ENCODE results near the gene STAT2. TPM values are rescaled to one million over a fixed set of nuclear protein-coding genes. Genes with fewer than 3 reads are reported as not detected.

Gene STAT2
- total and polyA plus RNA-seq, 2 of the 13 experiments (the other 11 are each of a cell fraction or from before 2014, with no cell fraction given) = 43.5 to 84.6 TPM

DNA sequence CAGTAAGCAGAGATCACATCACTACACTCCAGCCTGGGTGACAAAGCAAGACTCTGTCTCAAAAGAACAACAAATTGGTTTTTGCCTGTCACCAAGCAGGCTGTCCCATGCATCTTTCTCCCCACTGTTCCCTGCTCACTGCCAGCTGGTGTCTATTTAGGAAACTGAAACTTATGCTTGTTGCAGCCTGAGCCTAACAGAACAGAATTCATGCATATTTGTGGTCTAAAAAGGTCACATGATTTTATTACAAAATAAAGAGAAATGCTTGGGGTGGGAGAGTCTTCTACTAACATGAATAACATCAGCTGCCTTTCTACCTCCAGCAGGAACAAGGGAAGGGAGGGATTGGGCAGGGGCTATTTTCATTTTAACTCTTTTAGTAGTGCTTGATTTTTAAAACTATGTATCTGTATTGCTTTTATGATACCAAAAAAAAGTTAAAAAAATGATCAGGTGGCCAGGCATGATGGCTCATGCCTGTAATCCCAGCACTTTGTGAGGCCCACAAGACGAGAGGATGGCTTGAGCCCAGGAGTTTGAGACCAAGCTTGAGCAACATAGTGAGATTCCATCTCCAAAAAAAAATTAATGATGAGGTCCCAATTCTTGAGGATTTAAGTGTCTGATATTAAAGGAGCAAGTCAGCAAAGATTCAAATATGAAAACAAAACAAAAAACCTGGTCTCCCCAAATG is 923 bp downstream of the STAT2 start (continued):
- TF ChIP-seq, protein P1, sequence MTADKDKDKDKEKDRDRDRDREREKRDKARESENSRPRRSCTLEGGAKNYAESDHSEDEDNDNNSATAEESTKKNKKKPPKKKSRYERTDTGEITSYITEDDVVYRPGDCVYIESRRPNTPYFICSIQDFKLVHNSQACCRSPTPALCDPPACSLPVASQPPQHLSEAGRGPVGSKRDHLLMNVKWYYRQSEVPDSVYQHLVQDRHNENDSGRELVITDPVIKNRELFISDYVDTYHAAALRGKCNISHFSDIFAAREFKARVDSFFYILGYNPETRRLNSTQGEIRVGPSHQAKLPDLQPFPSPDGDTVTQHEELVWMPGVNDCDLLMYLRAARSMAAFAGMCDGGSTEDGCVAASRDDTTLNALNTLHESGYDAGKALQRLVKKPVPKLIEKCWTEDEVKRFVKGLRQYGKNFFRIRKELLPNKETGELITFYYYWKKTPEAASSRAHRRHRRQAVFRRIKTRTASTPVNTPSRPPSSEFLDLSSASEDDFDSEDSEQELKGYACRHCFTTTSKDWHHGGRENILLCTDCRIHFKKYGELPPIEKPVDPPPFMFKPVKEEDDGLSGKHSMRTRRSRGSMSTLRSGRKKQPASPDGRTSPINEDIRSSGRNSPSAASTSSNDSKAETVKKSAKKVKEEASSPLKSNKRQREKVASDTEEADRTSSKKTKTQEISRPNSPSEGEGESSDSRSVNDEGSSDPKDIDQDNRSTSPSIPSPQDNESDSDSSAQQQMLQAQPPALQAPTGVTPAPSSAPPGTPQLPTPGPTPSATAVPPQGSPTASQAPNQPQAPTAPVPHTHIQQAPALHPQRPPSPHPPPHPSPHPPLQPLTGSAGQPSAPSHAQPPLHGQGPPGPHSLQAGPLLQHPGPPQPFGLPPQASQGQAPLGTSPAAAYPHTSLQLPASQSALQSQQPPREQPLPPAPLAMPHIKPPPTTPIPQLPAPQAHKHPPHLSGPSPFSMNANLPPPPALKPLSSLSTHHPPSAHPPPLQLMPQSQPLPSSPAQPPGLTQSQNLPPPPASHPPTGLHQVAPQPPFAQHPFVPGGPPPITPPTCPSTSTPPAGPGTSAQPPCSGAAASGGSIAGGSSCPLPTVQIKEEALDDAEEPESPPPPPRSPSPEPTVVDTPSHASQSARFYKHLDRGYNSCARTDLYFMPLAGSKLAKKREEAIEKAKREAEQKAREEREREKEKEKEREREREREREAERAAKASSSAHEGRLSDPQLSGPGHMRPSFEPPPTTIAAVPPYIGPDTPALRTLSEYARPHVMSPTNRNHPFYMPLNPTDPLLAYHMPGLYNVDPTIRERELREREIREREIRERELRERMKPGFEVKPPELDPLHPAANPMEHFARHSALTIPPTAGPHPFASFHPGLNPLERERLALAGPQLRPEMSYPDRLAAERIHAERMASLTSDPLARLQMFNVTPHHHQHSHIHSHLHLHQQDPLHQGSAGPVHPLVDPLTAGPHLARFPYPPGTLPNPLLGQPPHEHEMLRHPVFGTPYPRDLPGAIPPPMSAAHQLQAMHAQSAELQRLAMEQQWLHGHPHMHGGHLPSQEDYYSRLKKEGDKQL (CRISPR knock-in tag; IDR thresholded peaks at IDR 0.05; ENCODE audit: low read depth) = no peak
- TF ChIP-seq, protein P2, sequence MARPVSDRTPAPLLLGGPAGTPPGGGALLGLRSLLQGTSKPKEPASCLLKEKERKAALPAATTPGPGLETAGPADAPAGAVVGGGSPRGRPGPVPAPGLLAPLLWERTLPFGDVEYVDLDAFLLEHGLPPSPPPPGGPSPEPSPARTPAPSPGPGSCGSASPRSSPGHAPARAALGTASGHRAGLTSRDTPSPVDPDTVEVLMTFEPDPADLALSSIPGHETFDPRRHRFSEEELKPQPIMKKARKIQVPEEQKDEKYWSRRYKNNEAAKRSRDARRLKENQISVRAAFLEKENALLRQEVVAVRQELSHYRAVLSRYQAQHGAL (CRISPR knock-in tag; IDR thresholded peaks at IDR 0.05; ENCODE audit: not compliant biosample characterization) = no peak
- TF ChIP-seq FOXC1 (CRISPR knock-in tag; IDR thresholded peaks at IDR 0.05; ENCODE audit: borderline replicate concordance) = no peak

DNA sequence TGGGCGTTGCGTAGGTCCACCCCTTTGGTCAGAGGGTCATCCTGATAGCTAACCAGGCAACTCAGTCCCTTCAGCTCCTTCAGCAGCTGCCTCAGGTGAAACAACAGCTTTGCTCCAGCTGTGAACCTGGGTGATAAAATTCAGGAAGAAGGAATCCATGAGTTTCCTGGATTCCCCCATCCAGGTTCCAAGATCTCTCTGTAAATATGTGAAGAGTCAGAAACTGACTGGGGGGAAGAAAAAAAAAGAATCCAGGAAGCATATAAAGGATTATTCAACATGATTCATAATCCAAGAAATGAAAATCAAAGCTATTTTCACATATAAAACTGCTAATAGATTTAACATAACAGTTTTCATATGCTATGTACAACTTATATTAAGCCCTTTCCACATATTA is 8.6 kb downstream of the STAT2 start:
- no peak overlapping the region for H2AFZ ChIP-seq (ENCODE audit: low read length)
- H3K27me3 ChIP-seq (ENCODE audit: control insufficient read depth in 1 of 2, insufficient read depth in 2 of 2, low read length in 2 of 2) = no peaks in the 10 kb centered on the region
- H3K27ac ChIP-seq (ENCODE audit: extremely low read length, insufficient read depth, low read length) = no peak overlapping the region
- no peak overlapping the region for H3K4me2 ChIP-seq (ENCODE audit: low read depth, low read length)
- no peaks in the 10 kb centered on the region for H4K20me1 ChIP-seq (ENCODE audit: insufficient read depth, low read length)
- WGBS (ENCODE audit: low lambda C conversion rate) = 80% methylated on average over 2 of the region's 2 CpGs
- H3K9me3 ChIP-seq (ENCODE audit: low read length) = no peaks in the 10 kb centered on the region
- in situ Hi-C loops (cut with HindIII; ENCODE audit: extremely low pct_ligation_motif_present, low pct_unique_long_range_greater_than_20kb) = no loop called here
- no TSS peak for BruUV-seq (replicated peaks)
- intact Hi-C loops (cut with micrococcal nuclease; ENCODE audit: unreplicated experiment) = no loop called here
- no peak for DNase-seq (ENCODE audit: low spot score)
- no peak for FAIRE-seq
- ChIA-PET POLR2A (interaction anchor here (0.6 to 9.0 kb wide), 3 partner anchors 8 to 35 kb away, joined by 3 to 47 read pairs (median 6); partner anchors contain the start of genes CNPY2 and STAT2), CTCF (ENCODE audit: low intra/inter-chr PET ratio, low total read pairs) (no interaction called here)
- H3K4me1 ChIP-seq (ENCODE audit: insufficient read depth, low read length) = peaks cover 8% of the 10 kb centered on the region
- no peak for ATAC-seq
- TF ChIP-seq BRCA1 (CRISPR knock-in tag; IDR thresholded peaks at IDR 0.05) (no peak), DPF2 (CRISPR knock-in tag; IDR thresholded peaks at IDR 0.05; ENCODE audit: borderline replicate concordance, low read depth) (no peak), TCF12 (IDR thresholded peaks at IDR 0.05) (no peak), TCF12 (CRISPR knock-in tag; IDR thresholded peaks at IDR 0.05) (no peak), KMT2B (CRISPR knock-in tag; IDR thresholded peaks at IDR 0.05) (no peak), ZBTB3 (CRISPR knock-in tag; IDR thresholded peaks at IDR 0.05; ENCODE audit: borderline replicate concordance, low read depth) (no peak), SNRNP70 (IDR thresholded peaks at IDR 0.05; ENCODE audit: low read depth, low read length) (no peak), ZNF724P (CRISPR knock-in tag; IDR thresholded peaks at IDR 0.05; ENCODE audit: borderline replicate concordance) (no peak), ZNF816 (CRISPR knock-in tag; IDR thresholded peaks at IDR 0.05; ENCODE audit: borderline replicate concordance) (no peak)
- TF ChIP-seq, protein P3, sequence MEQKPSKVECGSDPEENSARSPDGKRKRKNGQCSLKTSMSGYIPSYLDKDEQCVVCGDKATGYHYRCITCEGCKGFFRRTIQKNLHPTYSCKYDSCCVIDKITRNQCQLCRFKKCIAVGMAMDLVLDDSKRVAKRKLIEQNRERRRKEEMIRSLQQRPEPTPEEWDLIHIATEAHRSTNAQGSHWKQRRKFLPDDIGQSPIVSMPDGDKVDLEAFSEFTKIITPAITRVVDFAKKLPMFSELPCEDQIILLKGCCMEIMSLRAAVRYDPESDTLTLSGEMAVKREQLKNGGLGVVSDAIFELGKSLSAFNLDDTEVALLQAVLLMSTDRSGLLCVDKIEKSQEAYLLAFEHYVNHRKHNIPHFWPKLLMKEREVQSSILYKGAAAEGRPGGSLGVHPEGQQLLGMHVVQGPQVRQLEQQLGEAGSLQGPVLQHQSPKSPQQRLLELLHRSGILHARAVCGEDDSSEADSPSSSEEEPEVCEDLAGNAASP (CRISPR knock-in tag; IDR thresholded peaks at IDR 0.05; ENCODE audit: borderline replicate concordance) = no peak
- no peak overlapping the region for H3K4me3 ChIP-seq (replicated peaks in 1 of 3; ENCODE audit: insufficient read depth in 1 of 3, low read depth in 2 of 3, low read length in 3 of 3)
- no peak overlapping the region for H3K9ac ChIP-seq (ENCODE audit: insufficient read depth, low read depth, low read length)
- peaks cover 41 to 74% of the 10 kb centered on the region in 2 experiments for H3K36me3 ChIP-seq (replicated peaks in 1 of 2; ENCODE audit: control insufficient read depth in 1 of 2, insufficient read depth in 2 of 2, low read length in 2 of 2)
- H3K79me2 ChIP-seq (ENCODE audit: insufficient read depth, low read length) = no peaks in the 10 kb centered on the region
